ENCODE results near the gene FOXN4. TPM values are rescaled to one million over a fixed set of nuclear protein-coding genes. Genes with fewer than 3 reads are reported as not detected.

Gene FOXN4
- total and polyA plus RNA-seq, 2 experiments from 2014 or later = 0.15 to 2.5 TPM

DNA sequence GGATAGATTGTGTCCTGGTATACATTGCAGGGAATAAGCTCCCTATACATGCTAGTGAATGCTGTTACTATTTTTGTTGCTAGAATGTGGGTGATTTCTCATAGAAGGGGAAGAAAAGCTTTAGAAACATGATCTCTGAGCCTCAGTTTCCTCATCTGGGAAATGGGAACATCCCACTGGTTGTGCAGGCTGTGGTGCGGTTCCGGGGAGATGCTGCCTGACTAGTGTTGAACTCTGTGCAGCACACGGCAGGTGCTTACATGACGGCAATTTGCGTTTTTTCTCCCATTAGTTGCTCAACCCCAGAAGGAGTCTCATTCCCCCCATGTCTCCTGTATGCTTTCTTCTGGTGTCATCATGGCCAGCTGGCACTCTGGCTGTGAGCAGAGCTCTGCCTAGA is 32.9 kb downstream of the FOXN4 start:
- no peak for DNase-seq (ENCODE audit: low read depth in 1 of 2, low spot score in 1 of 2)
- Histone ChIP-seq H3K36me3 (no peaks in the 10 kb centered on the region), H3K9me3 (ENCODE audit: low read depth) (no peaks in the 10 kb centered on the region), H3K4me1 (ENCODE audit: low read depth) (peaks cover 4% of the 10 kb centered on the region), H3K4me3 (no peak overlapping the region), H3K27me3 (no peaks in the 10 kb centered on the region), H3K27ac (no peak overlapping the region)
- TF ChIP-seq, protein P1, sequence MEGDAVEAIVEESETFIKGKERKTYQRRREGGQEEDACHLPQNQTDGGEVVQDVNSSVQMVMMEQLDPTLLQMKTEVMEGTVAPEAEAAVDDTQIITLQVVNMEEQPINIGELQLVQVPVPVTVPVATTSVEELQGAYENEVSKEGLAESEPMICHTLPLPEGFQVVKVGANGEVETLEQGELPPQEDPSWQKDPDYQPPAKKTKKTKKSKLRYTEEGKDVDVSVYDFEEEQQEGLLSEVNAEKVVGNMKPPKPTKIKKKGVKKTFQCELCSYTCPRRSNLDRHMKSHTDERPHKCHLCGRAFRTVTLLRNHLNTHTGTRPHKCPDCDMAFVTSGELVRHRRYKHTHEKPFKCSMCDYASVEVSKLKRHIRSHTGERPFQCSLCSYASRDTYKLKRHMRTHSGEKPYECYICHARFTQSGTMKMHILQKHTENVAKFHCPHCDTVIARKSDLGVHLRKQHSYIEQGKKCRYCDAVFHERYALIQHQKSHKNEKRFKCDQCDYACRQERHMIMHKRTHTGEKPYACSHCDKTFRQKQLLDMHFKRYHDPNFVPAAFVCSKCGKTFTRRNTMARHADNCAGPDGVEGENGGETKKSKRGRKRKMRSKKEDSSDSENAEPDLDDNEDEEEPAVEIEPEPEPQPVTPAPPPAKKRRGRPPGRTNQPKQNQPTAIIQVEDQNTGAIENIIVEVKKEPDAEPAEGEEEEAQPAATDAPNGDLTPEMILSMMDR (IDR thresholded peaks at IDR 0.05; ENCODE audit: low read depth, low read length) = no peak

DNA sequence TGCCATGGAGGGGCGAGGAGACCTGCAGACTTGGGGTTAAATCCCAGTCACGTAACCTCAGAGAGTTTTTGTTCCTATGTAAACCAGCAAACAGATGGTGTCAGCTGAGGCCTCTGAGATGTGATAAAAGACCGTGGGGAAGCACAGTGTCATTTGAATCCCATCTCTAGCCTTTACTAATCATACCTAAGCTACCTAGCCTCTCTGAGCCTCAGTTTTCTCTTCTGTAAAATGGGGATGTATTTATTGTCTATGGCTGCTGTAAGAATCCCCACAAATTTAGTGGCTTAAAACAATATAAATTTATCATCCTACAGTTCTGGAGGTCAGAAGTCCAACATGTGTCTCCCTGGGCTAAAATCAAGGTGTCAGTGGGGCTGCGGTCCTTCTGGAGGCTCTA is 33.9 kb downstream of the FOXN4 start:
- no peaks in the 10 kb centered on the region for H3K36me3 ChIP-seq
- peaks cover 4% of the 10 kb centered on the region for H3K4me1 ChIP-seq (ENCODE audit: low read depth)
- no peak for DNase-seq (ENCODE audit: low read depth in 1 of 2, low spot score in 1 of 2)
- no peaks in the 10 kb centered on the region for H3K9me3 ChIP-seq (ENCODE audit: low read depth)
- TF ChIP-seq, protein P1 (IDR thresholded peaks at IDR 0.05; ENCODE audit: low read depth, low read length) = no peak
- H3K4me3 ChIP-seq = no peak overlapping the region
- H3K27ac ChIP-seq = no peak overlapping the region
- H3K27me3 ChIP-seq = no peaks in the 10 kb centered on the region

DNA sequence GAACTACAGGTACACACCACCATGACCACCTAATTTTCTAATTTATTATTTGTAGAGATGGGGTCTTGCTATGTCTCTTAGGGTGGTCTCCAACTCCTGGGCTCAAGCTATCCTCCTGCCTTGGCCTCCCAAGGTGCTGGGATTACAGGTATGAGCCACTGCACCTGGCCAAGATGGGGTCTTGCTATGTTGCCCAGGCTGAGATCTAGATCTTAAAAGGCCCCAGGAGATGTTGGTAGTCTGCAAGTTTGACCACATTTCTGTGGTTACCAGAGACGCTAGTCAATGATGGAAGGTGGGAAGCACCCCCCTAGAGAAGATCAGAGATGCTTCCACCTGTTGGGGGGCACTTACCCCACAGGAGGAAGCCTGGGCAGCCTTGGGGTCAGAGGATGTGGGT is 34.7 kb downstream of the FOXN4 start:
- H3K27me3 ChIP-seq = no peaks in the 10 kb centered on the region
- TF ChIP-seq, protein P1 (IDR thresholded peaks at IDR 0.05; ENCODE audit: low read depth, low read length) = no peak
- peaks cover 4% of the 10 kb centered on the region for H3K4me1 ChIP-seq (ENCODE audit: low read depth)
- no peaks in the 10 kb centered on the region for H3K36me3 ChIP-seq
- H3K9me3 ChIP-seq (ENCODE audit: low read depth) = no peaks in the 10 kb centered on the region
- no peak overlapping the region for H3K4me3 ChIP-seq
- DNase-seq (ENCODE audit: low read depth in 1 of 2, low spot score in 1 of 2) = no peak
- H3K27ac ChIP-seq = no peak overlapping the region

DNA sequence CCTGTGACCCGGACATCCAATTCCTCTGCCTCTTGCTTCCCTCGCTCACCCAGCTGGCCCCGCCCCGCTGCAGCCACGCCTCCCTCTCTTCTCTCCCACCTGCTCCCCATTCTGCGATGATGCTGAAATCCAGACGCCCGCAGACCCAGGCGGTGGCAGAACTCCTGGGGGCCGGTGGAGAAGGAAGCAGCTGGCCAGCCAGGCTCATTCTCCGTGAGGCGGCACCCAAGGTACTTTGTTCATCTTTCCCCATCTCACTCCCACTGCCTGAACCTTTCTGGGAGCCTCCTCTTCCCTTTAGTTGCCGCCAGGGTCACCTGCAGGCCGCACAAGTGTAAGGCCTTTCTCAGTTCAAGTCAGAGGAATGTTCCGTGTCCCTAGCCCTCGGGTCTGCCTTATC is 35.7 kb downstream of the FOXN4 start:
- H3K27ac ChIP-seq = no peak overlapping the region
- peaks cover 4% of the 10 kb centered on the region for H3K4me1 ChIP-seq (ENCODE audit: low read depth)
- no peaks in the 10 kb centered on the region for H3K27me3 ChIP-seq
- no peak for DNase-seq (ENCODE audit: low read depth in 1 of 2, low spot score in 1 of 2)
- H3K9me3 ChIP-seq (ENCODE audit: low read depth) = no peaks in the 10 kb centered on the region
- H3K36me3 ChIP-seq = peaks cover under 1% of the 10 kb centered on the region
- TF ChIP-seq, protein P1 (IDR thresholded peaks at IDR 0.05; ENCODE audit: low read depth, low read length) = no peak
- H3K4me3 ChIP-seq = no peak overlapping the region

DNA sequence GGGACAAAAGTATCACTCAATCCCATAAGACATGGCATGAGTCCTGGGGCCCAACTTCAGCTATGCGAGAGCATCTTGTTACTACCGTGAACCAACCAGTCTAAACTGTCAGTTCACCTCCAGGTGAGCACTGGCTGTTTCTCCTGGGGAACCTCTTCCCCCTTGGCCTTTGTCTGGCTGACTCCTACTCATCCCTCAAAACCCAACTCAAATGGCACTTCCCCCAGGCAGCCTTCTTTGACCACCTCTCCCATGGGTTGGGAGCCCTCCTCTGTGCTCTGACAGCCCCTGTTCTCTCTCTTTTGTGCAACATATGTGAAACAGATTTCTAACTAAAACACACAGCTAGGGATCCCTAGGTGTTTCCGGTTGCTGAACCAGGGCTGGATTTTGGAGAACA is 37.7 kb downstream of the FOXN4 start:
- Histone ChIP-seq H3K4me3 (no peak overlapping the region), H3K36me3 (peaks cover 4% of the 10 kb centered on the region), H3K27ac (no peak overlapping the region), H3K9me3 (ENCODE audit: low read depth) (no peaks in the 10 kb centered on the region), H3K27me3 (no peaks in the 10 kb centered on the region), H3K4me1 (ENCODE audit: low read depth) (no peaks in the 10 kb centered on the region)
- no peak for DNase-seq (ENCODE audit: low read depth in 1 of 2, low spot score in 1 of 2)
- TF ChIP-seq, protein P1 (IDR thresholded peaks at IDR 0.05; ENCODE audit: low read depth, low read length) = no peak

DNA sequence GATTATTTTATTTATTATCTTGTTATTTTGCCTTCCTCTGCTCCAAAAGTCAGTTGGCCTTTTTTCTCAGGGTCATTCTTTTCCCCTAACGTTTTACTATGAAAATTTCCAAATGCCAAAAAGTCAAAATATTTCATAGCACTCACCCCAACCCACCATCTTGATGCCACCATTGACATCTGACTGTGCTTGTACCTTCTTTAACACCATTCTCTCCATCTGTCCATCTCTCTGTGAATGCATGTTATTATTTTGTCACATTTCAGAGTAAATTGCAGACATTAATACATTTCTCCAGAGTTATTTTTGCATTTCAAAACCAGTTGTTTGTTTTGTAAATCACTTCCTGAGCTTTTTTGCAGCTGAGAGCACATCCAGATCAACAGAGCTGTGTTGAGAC is 38.6 kb downstream of the FOXN4 start:
- no peaks in the 10 kb centered on the region for H3K9me3 ChIP-seq (ENCODE audit: low read depth)
- no peaks in the 10 kb centered on the region for H3K4me1 ChIP-seq (ENCODE audit: low read depth)
- TF ChIP-seq, protein P1 (IDR thresholded peaks at IDR 0.05; ENCODE audit: low read depth, low read length) = no peak
- DNase-seq (ENCODE audit: low read depth in 1 of 2, low spot score in 1 of 2) = no peak
- no peak overlapping the region for H3K27ac ChIP-seq
- peaks cover 9% of the 10 kb centered on the region for H3K36me3 ChIP-seq
- no peak overlapping the region for H3K4me3 ChIP-seq
- no peaks in the 10 kb centered on the region for H3K27me3 ChIP-seq
